Liver (tissue), 3 donors: ENCODE results near the gene ZCCHC9.

Experiments
- EGR1 ChIP-seq, 2 donors: IDR thresholded peaks; 2 replicates each; pipeline ENCODE4 v1.6.1; 2016 to 2018; ENCODE audit warnings: antibody characterized with exemption in 2 of 2, low read depth in 2 of 2
- GABPA ChIP-seq, 2 donors: IDR thresholded peaks in 1 of 2; conservative IDR thresholded peaks in 1 of 2; 2 replicates each; pipeline ENCODE4 v1.6.1; 2016; ENCODE audit warnings: antibody characterized with exemption in 2 of 2, mild to moderate bottlenecking in 1 of 2, moderate library complexity in 1 of 2
- HNF4G ChIP-seq: IDR thresholded peaks from 2 replicates; pipeline ENCODE4 v1.6.1; 2016; ENCODE audit warnings: antibody characterized with exemption
- JUND ChIP-seq, 2 donors: IDR thresholded peaks; 2 replicates each; pipeline ENCODE4 v1.6.1; 2016; ENCODE audit warnings: antibody characterized with exemption in 2 of 2
- MAX ChIP-seq: IDR thresholded peaks from 2 replicates; pipeline ENCODE4 v1.6.1; 2016; ENCODE audit warnings: antibody characterized with exemption
- RAD21 ChIP-seq, 2 donors: IDR thresholded peaks; 2 replicates each; pipeline ENCODE4 v1.6.1; 2016; ENCODE audit warnings: antibody characterized with exemption in 2 of 2, mild to moderate bottlenecking in 2 of 2
- REST ChIP-seq: IDR thresholded peaks from 2 replicates; pipeline ENCODE4 v1.6.1; 2016; ENCODE audit warnings: antibody characterized with exemption, mild to moderate bottlenecking
- RXRA ChIP-seq, 2 donors: IDR thresholded peaks; 2 replicates each; pipeline ENCODE4 v1.6.1; 2017 to 2018; ENCODE audit warnings: antibody characterized with exemption in 2 of 2, mild to moderate bottlenecking in 1 of 2
- TAF1 ChIP-seq: conservative IDR thresholded peaks from 2 replicates; pipeline ENCODE4 v1.6.1; 2016; ENCODE audit warnings: antibody characterized with exemption, mild to moderate bottlenecking
- ZBTB33 ChIP-seq: IDR thresholded peaks from 2 replicates; pipeline ENCODE4 v1.6.1; 2016; ENCODE audit warnings: antibody characterized with exemption
- TF ChIP-seq, protein P1 (sequence below): fragments of 150-350 bp; IDR thresholded peaks from 2 replicates; pipeline ENCODE4 v1.5.1; 2017; ENCODE audit warnings: improper control_type of control experiment, low read depth, low read length; ENCODE audit not compliant: missing input control
- TF ChIP-seq, protein P2 (sequence below): IDR thresholded peaks from 2 replicates; pipeline ENCODE4 v1.6.1; 2016; ENCODE audit warnings: antibody characterized with exemption
- donor health status: healthy.
- donor health status: healthy.

- TF ChIP-seq ZBTB33: no peak
- no peak for TF ChIP-seq REST
- TF ChIP-seq JUND (IDR thresholded peaks at IDR 0.05): no peak
- TF ChIP-seq, protein P1, sequence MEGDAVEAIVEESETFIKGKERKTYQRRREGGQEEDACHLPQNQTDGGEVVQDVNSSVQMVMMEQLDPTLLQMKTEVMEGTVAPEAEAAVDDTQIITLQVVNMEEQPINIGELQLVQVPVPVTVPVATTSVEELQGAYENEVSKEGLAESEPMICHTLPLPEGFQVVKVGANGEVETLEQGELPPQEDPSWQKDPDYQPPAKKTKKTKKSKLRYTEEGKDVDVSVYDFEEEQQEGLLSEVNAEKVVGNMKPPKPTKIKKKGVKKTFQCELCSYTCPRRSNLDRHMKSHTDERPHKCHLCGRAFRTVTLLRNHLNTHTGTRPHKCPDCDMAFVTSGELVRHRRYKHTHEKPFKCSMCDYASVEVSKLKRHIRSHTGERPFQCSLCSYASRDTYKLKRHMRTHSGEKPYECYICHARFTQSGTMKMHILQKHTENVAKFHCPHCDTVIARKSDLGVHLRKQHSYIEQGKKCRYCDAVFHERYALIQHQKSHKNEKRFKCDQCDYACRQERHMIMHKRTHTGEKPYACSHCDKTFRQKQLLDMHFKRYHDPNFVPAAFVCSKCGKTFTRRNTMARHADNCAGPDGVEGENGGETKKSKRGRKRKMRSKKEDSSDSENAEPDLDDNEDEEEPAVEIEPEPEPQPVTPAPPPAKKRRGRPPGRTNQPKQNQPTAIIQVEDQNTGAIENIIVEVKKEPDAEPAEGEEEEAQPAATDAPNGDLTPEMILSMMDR: no peak
- no peak for TF ChIP-seq GABPA (IDR thresholded peaks at IDR 0.05 in 1 of 2, conservative IDR thresholded peaks at IDR 0.05 in 1 of 2)
- no peak for TF ChIP-seq RAD21 (IDR thresholded peaks at IDR 0.05)
- no peak for TF ChIP-seq EGR1 (IDR thresholded peaks at IDR 0.05; ENCODE audit: low read depth in 2 of 2)
- TF ChIP-seq, protein P2, sequence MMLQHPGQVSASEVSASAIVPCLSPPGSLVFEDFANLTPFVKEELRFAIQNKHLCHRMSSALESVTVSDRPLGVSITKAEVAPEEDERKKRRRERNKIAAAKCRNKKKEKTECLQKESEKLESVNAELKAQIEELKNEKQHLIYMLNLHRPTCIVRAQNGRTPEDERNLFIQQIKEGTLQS: no peak
- no peak for TF ChIP-seq MAX
- no peak for TF ChIP-seq TAF1
- no peak for TF ChIP-seq RXRA (IDR thresholded peaks at IDR 0.05)
- TF ChIP-seq HNF4G: no peak
Measured at GRCh38 chr5:81313686-81314085, 12.3 kb downstream of the ZCCHC9 start.
